ENCODE data around the gene MAD2L2. TPM values are rescaled to one million over a fixed set of nuclear protein-coding genes. Genes with fewer than 3 reads are reported as not detected.

Gene MAD2L2
- polyA plus RNA-seq, 3 donors = 50.4 to 71.3 (median 57.8) TPM

- Histone ChIP-seq H3K4me1 (ENCODE audit: control insufficient read depth in 1 of 2, insufficient read depth in 2 of 2, low read length in 2 of 2) (no peaks in the 10 kb centered on the region), H4K20me1 (ENCODE audit: insufficient read depth, low read length) (no peaks in the 10 kb centered on the region), H3K27me3 (ENCODE audit: control insufficient read depth in 2 of 2, insufficient read depth in 2 of 2, low read length in 2 of 2) (peaks cover 0 to 4% of the 10 kb centered on the region in 2 donors), H3K27ac (ENCODE audit: low read depth in 1 of 2, low read length in 2 of 2) (no peak overlapping the region), H3K4me2 (replicated peaks; ENCODE audit: extremely low read depth, low read length, poor library complexity, severe bottlenecking) (no peak overlapping the region), H3K9me3 (replicated peaks in 1 of 2; ENCODE audit: control insufficient read depth in 1 of 2, insufficient read depth in 1 of 2, low read length in 2 of 2) (no peaks in the 10 kb centered on the region), H3K36me3 (replicated peaks in 1 of 2; ENCODE audit: control insufficient read depth in 1 of 2, insufficient read depth in 2 of 2, low read length in 2 of 2) (no peaks in the 10 kb centered on the region), H3K9ac (ENCODE audit: insufficient read depth, low read length, poor library complexity, severe bottlenecking) (no peak overlapping the region), H3K79me2 (ENCODE audit: insufficient read depth, low read length) (no peaks in the 10 kb centered on the region), H3K4me3 (replicated peaks in 1 of 3; ENCODE audit: low read depth in 2 of 3, low read length in 3 of 3) (no peak overlapping the region), H2AFZ (ENCODE audit: insufficient read depth, low read depth, low read length, poor library complexity, severe bottlenecking) (no peak overlapping the region)
- DNase-seq = peak in 2 of 3 donors; percentile 45 to 73
- 91% methylated on average over 7 of the region's 11 CpGs for WGBS (ENCODE audit: insufficient coverage)
- peaks cover 18 to 29% (median 26%) of the 10 kb centered on the region in 3 donors for H3K27me3 Mint-ChIP-seq (ENCODE audit: low read depth in 3 of 3)
- H3K27ac Mint-ChIP-seq = no peak overlapping the region
- H3K36me3 Mint-ChIP-seq = no peaks in the 10 kb centered on the region
- intact Hi-C loops (cut with micrococcal nuclease) = no loop called here
- peaks cover 0 to 2% (median 0%) of the 10 kb centered on the region in 7 donors for H3K9me3 Mint-ChIP-seq
- H3K4me3 Mint-ChIP-seq = no peak overlapping the region
- TF ChIP-seq CTCF (IDR thresholded peaks at IDR 0.05) = no peak
- H3K4me1 Mint-ChIP-seq = peaks cover 4% of the 10 kb centered on the region
Measured at GRCh38 chr1:11708554-11709350, 27.8 kb upstream of the MAD2L2 start.

- Histone ChIP-seq H3K27me3 (ENCODE audit: control insufficient read depth in 2 of 2, insufficient read depth in 2 of 2, low read length in 2 of 2) (peaks cover 0 to 5% of the 10 kb centered on the region in 2 donors), H3K4me2 (replicated peaks; ENCODE audit: extremely low read depth, low read length, poor library complexity, severe bottlenecking) (no peak overlapping the region), H3K4me1 (ENCODE audit: control insufficient read depth in 1 of 2, insufficient read depth in 2 of 2, low read length in 2 of 2) (no peaks in the 10 kb centered on the region), H3K9ac (ENCODE audit: insufficient read depth, low read length, poor library complexity, severe bottlenecking) (no peak overlapping the region), H2AFZ (ENCODE audit: insufficient read depth, low read depth, low read length, poor library complexity, severe bottlenecking) (no peak overlapping the region), H3K4me3 (replicated peaks in 1 of 3; ENCODE audit: low read depth in 2 of 3, low read length in 3 of 3) (no peak overlapping the region), H3K79me2 (ENCODE audit: insufficient read depth, low read length) (no peaks in the 10 kb centered on the region), H3K36me3 (replicated peaks in 1 of 2; ENCODE audit: control insufficient read depth in 1 of 2, insufficient read depth in 2 of 2, low read length in 2 of 2) (no peaks in the 10 kb centered on the region), H3K9me3 (replicated peaks in 1 of 2; ENCODE audit: control insufficient read depth in 1 of 2, insufficient read depth in 1 of 2, low read length in 2 of 2) (no peaks in the 10 kb centered on the region), H3K27ac (ENCODE audit: low read depth in 1 of 2, low read length in 2 of 2) (no peak overlapping the region), H4K20me1 (ENCODE audit: insufficient read depth, low read length) (no peaks in the 10 kb centered on the region)
- 60% methylated on average over 16 of the region's 17 CpGs for WGBS (ENCODE audit: insufficient coverage)
- intact Hi-C loops (cut with micrococcal nuclease) = no loop called here
- no peak overlapping the region for H3K4me3 Mint-ChIP-seq
- peaks cover 24 to 35% (median 33%) of the 10 kb centered on the region in 3 donors for H3K27me3 Mint-ChIP-seq (ENCODE audit: low read depth in 3 of 3)
- no peaks in the 10 kb centered on the region for H3K36me3 Mint-ChIP-seq
- peaks cover 4% of the 10 kb centered on the region for H3K4me1 Mint-ChIP-seq
- no peak for TF ChIP-seq CTCF (IDR thresholded peaks at IDR 0.05)
- peak overlapping the region in 1 of 7 donors; percentile 52 for H3K27ac Mint-ChIP-seq
- no peak for DNase-seq
- peaks cover 0 to 3% (median 0%) of the 10 kb centered on the region in 7 donors for H3K9me3 Mint-ChIP-seq
Measured at GRCh38 chr1:11707621-11708276, 26.8 kb upstream of the MAD2L2 start.
